Measurements from ENCODE around the gene BPIFB4.

GRCh38 chr20:33037456-33037855 lies 42.0 kb upstream of the BPIFB4 start:
- TF ChIP-seq POLR2AphosphoS5 (IDR thresholded peaks at IDR 0.05; ENCODE audit: borderline replicate concordance, low read depth, low read length), result no peak
- no peak for TF ChIP-seq EZH2 (IDR thresholded peaks at IDR 0.05)
- TF ChIP-seq FOXP2 (optimal IDR thresholded peaks at IDR 0.05; ENCODE audit: control extremely low read depth, extremely low read length, insufficient read depth), result no peak
